Cardiac fibroblast (primary cell): Measurements from ENCODE around the gene CPA1.

Source experiments
- DNase-seq, 2 donors: peaks; one replicate each; pipeline versions ENCODE4 v3.0.0 to v3.0.0-alpha.2; 2010; ENCODE audit warnings: low read depth in 2 of 2
- H3K4me3 ChIP-seq, 2 donors: replicated peaks in 1 of 2; 1 replicate in 1 of 2; 2 replicates in 1 of 2; pipeline ENCODE4 v1.5.1; 2011; ENCODE audit warnings: low read depth in 2 of 2, low read length in 2 of 2, mild to moderate bottlenecking in 2 of 2, moderate library complexity in 1 of 2
- TF ChIP-seq, protein P1 (sequence below): IDR thresholded peaks from one replicate; pipeline ENCODE4 v1.5.1; 2011; ENCODE audit warnings: low read depth, mild to moderate bottlenecking, low read length, inconsistent platforms

Gene CPA1

DNA sequence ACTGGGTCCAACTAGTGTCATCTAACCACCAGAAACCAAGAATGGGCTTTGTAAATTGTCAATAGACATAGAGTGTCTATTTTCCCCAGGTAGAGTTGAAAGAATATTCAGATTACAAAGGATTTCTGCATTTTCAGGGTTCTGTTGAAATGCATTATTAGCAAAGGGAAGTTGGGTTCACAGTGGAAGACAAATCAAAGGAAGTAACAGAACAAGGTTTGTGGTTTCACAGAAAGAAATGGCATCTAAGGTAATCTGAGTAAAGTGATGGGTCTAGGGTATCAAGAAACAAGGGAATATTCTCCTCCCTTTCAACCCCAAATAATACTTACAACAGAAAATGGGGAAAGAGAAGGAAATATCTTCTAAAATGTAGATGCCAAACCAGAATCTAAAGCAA, 34.7 kb downstream of the CPA1 start:
- DNase-seq = no peak
- TF ChIP-seq, protein P1, sequence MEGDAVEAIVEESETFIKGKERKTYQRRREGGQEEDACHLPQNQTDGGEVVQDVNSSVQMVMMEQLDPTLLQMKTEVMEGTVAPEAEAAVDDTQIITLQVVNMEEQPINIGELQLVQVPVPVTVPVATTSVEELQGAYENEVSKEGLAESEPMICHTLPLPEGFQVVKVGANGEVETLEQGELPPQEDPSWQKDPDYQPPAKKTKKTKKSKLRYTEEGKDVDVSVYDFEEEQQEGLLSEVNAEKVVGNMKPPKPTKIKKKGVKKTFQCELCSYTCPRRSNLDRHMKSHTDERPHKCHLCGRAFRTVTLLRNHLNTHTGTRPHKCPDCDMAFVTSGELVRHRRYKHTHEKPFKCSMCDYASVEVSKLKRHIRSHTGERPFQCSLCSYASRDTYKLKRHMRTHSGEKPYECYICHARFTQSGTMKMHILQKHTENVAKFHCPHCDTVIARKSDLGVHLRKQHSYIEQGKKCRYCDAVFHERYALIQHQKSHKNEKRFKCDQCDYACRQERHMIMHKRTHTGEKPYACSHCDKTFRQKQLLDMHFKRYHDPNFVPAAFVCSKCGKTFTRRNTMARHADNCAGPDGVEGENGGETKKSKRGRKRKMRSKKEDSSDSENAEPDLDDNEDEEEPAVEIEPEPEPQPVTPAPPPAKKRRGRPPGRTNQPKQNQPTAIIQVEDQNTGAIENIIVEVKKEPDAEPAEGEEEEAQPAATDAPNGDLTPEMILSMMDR = no peak
- no peak overlapping the region for H3K4me3 ChIP-seq

DNA sequence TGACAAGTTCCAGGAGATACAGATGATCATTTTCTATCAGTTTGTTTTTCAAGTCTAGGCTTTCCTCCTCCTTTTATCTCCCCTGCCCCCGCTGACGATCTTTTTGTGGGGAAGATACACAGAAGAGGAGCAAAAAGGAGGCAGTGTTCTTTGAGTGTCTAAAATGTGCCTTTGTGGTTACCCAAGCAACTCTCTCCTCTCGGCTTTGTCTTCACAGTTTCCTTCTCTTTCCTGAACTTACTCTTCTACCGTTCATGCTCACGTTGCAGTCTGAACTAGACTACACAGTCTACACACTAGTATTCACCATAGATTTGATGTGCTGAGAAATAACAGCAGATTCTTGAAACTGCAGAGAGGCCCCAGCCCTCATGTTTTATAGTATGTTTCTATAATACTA, 36.9 kb downstream of the CPA1 start:
- no peak overlapping the region for H3K4me3 ChIP-seq
- DNase-seq = no peak
- TF ChIP-seq, protein P1 = no peak

DNA sequence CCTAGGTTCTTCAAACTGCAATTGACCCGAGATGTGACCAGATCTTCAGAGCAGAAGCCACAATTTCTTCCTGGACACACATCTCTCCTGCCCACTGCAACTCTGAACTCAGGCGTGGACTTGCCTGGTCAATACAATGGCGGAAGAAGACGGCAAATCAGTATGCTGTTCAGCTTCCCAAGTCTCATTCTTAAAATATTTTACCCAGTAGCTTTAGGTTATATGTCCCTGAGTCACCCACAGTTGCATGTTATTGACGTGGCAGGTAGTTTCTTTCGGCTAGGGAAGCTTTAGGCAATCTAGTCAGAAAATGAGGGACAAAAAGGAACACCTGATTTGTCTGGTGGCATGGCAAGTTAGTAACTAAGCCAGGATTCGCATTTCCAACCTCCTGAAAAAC, 38.0 kb downstream of the CPA1 start:
- no peak overlapping the region for H3K4me3 ChIP-seq
- no peak for DNase-seq
- TF ChIP-seq, protein P1 = no peak

DNA sequence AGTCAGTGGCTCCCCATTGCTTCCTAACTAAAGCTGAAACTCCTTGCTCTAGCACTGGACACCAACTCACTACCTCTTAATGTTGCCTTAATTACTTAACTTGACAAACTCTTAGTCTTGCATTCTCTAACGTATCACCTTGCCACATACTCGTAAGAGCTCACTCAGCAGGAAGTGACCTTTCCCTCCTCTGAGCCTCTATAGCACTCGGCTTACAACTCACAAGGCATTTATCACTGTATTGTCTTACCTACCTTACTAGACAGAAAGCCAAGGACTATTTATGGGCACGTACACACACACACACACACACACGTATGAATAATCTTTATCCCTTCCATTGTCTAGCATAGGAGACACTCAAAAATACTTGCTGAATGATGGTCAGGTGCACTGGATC, 39.4 kb downstream of the CPA1 start:
- DNase-seq = no peak
- no peak overlapping the region for H3K4me3 ChIP-seq
- TF ChIP-seq, protein P1 = no peak

DNA sequence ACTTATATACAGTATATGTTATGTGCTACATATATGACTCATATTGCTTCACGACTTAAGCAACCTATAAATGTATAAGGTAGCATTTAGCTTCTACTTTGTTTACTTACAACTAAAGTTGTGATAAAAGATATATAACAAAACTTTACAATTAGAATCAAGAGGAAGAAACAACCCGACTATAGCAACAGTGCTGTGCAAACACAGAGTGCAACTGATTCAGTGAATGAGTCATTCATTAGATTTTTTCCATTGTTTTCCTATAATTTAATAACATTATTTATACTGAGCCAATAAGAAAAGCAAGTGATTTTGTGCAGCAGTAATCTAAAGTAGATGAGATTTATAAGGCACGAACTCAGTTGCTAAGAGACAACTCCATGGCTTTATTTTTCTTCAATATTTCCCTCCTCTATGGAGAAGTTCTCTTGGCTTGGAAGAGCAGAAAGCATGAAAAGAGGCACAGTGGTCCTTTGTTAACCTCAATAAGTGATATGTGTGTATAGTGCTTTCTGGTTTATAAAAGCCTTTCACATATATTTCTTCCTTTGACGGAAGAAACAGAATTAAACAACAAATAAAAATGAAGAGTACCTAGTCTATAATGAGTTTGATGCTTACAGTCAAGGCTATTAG, 40.8 kb downstream of the CPA1 start:
- DNase-seq = peak in 1 of 2 donors; percentile 38
- TF ChIP-seq, protein P1 = no peak

DNA sequence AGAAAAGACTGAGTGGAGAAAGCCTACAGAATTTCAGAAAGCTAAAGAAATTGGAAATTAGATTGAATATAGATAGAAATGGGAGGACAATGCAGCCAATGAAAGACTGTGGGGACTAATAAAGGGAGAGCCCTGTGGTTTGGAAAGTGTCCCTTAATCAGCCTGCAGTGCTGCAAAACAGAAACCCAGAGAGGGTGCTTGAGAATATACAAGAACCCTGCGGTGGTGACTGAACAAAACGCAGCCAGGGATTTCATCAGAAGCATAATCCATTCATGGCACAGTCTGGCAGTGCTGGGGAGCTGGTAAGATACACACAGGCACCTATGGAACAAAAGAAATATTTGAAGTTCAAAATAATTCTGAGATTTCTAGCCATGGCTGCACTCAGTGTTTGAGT, 41.4 kb downstream of the CPA1 start:
- DNase-seq = peak in 1 of 2 donors; percentile 57
- H3K4me3 ChIP-seq = no peak overlapping the region
- TF ChIP-seq, protein P1 = no peak

More for the DNA sequence above, 40.8 kb downstream of the CPA1 start:
- no peak overlapping the region for H3K4me3 ChIP-seq

DNA sequence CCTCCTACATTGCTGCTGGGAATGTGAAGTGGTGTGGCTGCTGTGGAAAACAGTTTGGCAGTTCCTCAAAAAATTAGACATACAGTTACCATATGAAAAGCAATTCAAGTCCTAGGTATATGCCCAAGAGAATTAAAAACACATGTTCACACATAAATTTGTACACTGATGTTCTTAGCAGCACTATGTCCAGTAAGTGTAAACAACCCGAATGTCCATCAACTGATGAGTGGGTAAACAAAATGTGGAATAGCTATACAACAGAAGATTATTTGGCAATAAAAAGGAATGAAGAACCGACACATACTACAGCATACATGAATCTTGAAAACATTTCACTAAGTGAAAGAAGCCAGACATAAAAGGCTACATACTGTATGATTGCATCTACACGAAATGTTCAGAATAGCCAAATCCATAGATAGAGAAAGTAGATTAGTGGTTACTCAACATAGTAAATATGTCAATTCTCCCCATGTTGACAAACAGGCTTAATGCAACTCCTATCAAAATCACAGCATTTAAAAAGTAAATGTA, 43.3 kb downstream of the CPA1 start:
- no peak for DNase-seq
- H3K4me3 ChIP-seq = no peak overlapping the region
- TF ChIP-seq, protein P1 = no peak
